Neural progenitor cell (in vitro differentiated cells): ENCODE data around the gene CYB5D1. TPM values are rescaled to one million over a fixed set of nuclear protein-coding genes. Genes with fewer than 3 reads are reported as not detected.

ENCODE experiments used
- DNase-seq: peaks from one replicate; pipeline ENCODE4 v3.0.0-alpha.2; 2016; ENCODE audit warnings: low spot score
- H2AFZ ChIP-seq: fragments of 200-600 bp; sonication (generic); replicated peaks from 2 replicates; pipeline ENCODE4 v1.6.1; 2016; ENCODE audit warnings: antibody characterized with exemption
- H3F3A ChIP-seq: fragments of 200-600 bp; sonication (generic); 2 replicates; pipeline ENCODE4 v1.6.1; 2016; ENCODE audit warnings: antibody characterized with exemption, low read depth
- H3K27ac ChIP-seq: fragments of 200-600 bp; sonication (generic); 2 replicates; pipeline ENCODE4 v1.5.1; 2016; ENCODE audit warnings: mild to moderate bottlenecking
- H3K27me3 ChIP-seq: fragments of 200-600 bp; sonication (generic); 2 replicates; pipeline ENCODE4 v1.6.1; 2016; ENCODE audit warnings: mild to moderate bottlenecking, moderate library complexity
- H3K36me3 ChIP-seq: fragments of 200-600 bp; sonication (generic); 2 replicates; pipeline ENCODE4 v1.5.1; 2016
- H3K4me1 ChIP-seq: fragments of 200-600 bp; sonication (generic); 2 replicates; pipeline ENCODE4 v1.6.1; 2016; ENCODE audit warnings: mixed run types
- H3K4me2 ChIP-seq: fragments of 200-600 bp; sonication (generic); 2 replicates; pipeline ENCODE4 v1.6.1; 2016
- H3K4me3 ChIP-seq: fragments of 200-600 bp; sonication (generic); 2 replicates; pipeline ENCODE4 v1.5.1; 2016
- H3K79me2 ChIP-seq: fragments of 200-600 bp; sonication (generic); 2 replicates; pipeline ENCODE4 v1.6.1; 2016; ENCODE audit warnings: low read depth
- H3K9ac ChIP-seq: fragments of 200-600 bp; sonication (generic); 2 replicates; pipeline ENCODE4 v1.6.1; 2016
- H3K9me3 ChIP-seq: fragments of 200-600 bp; sonication (generic); 2 replicates; pipeline ENCODE4 v1.5.1; 2016; ENCODE audit warnings: low read depth
- H4K20me1 ChIP-seq: fragments of 200-600 bp; sonication (generic); 2 replicates; pipeline ENCODE4 v1.6.1; 2016; ENCODE audit warnings: low read depth
- H3K27ac Mint-ChIP-seq: 3 replicates; pipeline ENCODE4 v1.8.0; 2021; ENCODE audit warnings: mixed read lengths
- H3K27me3 Mint-ChIP-seq: 2 replicates; pipeline ENCODE4 v1.8.0; 2022; ENCODE audit warnings: low read depth, mild to moderate bottlenecking, inconsistent platforms, moderate library complexity, mixed read lengths; ENCODE audit not compliant: insufficient read depth
- H3K36me3 Mint-ChIP-seq: 3 replicates; pipeline ENCODE4 v1.8.0; 2021; ENCODE audit warnings: mixed read lengths
- H3K4me1 Mint-ChIP-seq: 3 replicates; pipeline ENCODE4 v1.8.0; 2021; ENCODE audit warnings: mixed read lengths
- H3K4me3 Mint-ChIP-seq: 3 replicates; pipeline ENCODE4 v1.8.0; 2021; ENCODE audit warnings: mild to moderate bottlenecking, moderate library complexity, mixed read lengths
- H3K9me3 Mint-ChIP-seq: 3 replicates; pipeline ENCODE4 v1.8.0; 2020; ENCODE audit warnings: mixed read lengths
- CTCF ChIP-seq: fragments of 200-600 bp; sonication (generic); IDR thresholded peaks from 2 replicates; pipeline ENCODE4 v1.5.1; 2017; ENCODE audit warnings: antibody characterized with exemption, mild to moderate bottlenecking
- EZH2 ChIP-seq: fragments of 200-600 bp; sonication (generic); IDR thresholded peaks from 2 replicates; pipeline ENCODE4 v1.6.1; 2017; ENCODE audit warnings: antibody characterized with exemption, mild to moderate bottlenecking, moderate library complexity
- EZH2phosphoT487 ChIP-seq: fragments of 200-600 bp; sonication (generic); IDR thresholded peaks from 2 replicates; pipeline ENCODE4 v1.6.1; 2017; ENCODE audit warnings: antibody characterized with exemption
- total RNA-seq: library from RNA; depleted of rRNA; stranded (reverse); fragments of >200 nt; gene quantifications from 2 replicates; pipeline ENCODE4 v1.2.3, GENCODE V29; 2015; ENCODE audit warnings: low replicate concordance

CYB5D1 gene
- total RNA-seq, 1 donor from 2014 or later: 12.9 TPM

- Histone ChIP-seq H3K79me2 (no peaks in the 10 kb centered on the region), H3K27me3 (peaks cover 12% of the 10 kb centered on the region), H4K20me1 (peaks cover 12% of the 10 kb centered on the region), H2AFZ (no peak overlapping the region), H3K4me1 (peaks cover 52% of the 10 kb centered on the region), H3K36me3 (no peaks in the 10 kb centered on the region), H3K9ac (no peak overlapping the region), H3K27ac (no peak overlapping the region), H3K4me2 (peak overlapping the region; percentile 95), H3K9me3 (no peaks in the 10 kb centered on the region), H3K4me3 (peak overlapping the region; percentile 88), H3F3A (peaks cover 59% of the 10 kb centered on the region)
- peaks cover 6% of the 10 kb centered on the region for H3K27me3 Mint-ChIP-seq
- H3K9me3 Mint-ChIP-seq: no peaks in the 10 kb centered on the region
- H3K27ac Mint-ChIP-seq: no peak overlapping the region
- no peak overlapping the region for H3K4me3 Mint-ChIP-seq
- peaks cover 2% of the 10 kb centered on the region for H3K4me1 Mint-ChIP-seq
- peak; percentile 88 for DNase-seq
- TF ChIP-seq EZH2phosphoT487 (no peak), CTCF (no peak), EZH2 (no peak)
- H3K36me3 Mint-ChIP-seq: peaks cover 10% of the 10 kb centered on the region
Observed at GRCh38 chr17:7887482-7888183, 29.8 kb downstream of the CYB5D1 start.

GRCh38 chr17:7888184-7888920 lies 30.5 kb downstream of the CYB5D1 start, which contains the start of gene CHD3:
Gene CHD3, plus strand, starts transcription at chr17:7888789. Its CDS starts 212 bp downstream, at chr17:7889001.
- Mint-ChIP-seq H3K4me1 (peaks cover 2% of the 10 kb centered on the region), H3K9me3 (no peaks in the 10 kb centered on the region), H3K36me3 (peaks cover 10% of the 10 kb centered on the region), H3K27ac (peak within 1 kb of the TSS; percentile 79), H3K4me3 (no peak within 1 kb of the TSS), H3K27me3 (peaks cover 6% of the 10 kb centered on the region)
- Histone ChIP-seq H3K79me2 (no peaks in the 10 kb centered on the region), H3F3A (peaks cover 52% of the 10 kb centered on the region), H3K9me3 (no peaks in the 10 kb centered on the region), H3K4me1 (peaks cover 50% of the 10 kb centered on the region), H3K27me3 (peaks cover 12% of the 10 kb centered on the region), H3K4me3 (peak within 1 kb of the TSS; percentile 88), H3K27ac (no peak within 1 kb of the TSS), H3K4me2 (peak within 1 kb of the TSS; percentile 95), H3K9ac (no peak within 1 kb of the TSS), H3K36me3 (no peaks in the 10 kb centered on the region), H2AFZ (no peak within 1 kb of the TSS), H4K20me1 (peaks cover 12% of the 10 kb centered on the region)
- peak; percentile 31 for DNase-seq
- TF ChIP-seq EZH2 (no peak), CTCF (no peak), EZH2phosphoT487 (no peak)

GRCh38 chr17:7889166-7889955 lies 31.6 kb downstream of the CYB5D1 start:
- H3K9ac ChIP-seq: no peak overlapping the region
- peaks cover 43% of the 10 kb centered on the region for H3F3A ChIP-seq
- H3K27ac ChIP-seq: no peak overlapping the region
- H3K4me2 ChIP-seq: peak overlapping the region; percentile 95
- H3K4me1 Mint-ChIP-seq: no peaks in the 10 kb centered on the region
- H3K9me3 ChIP-seq: no peaks in the 10 kb centered on the region
- H3K27ac Mint-ChIP-seq: peak overlapping the region; percentile 79
- peaks cover 12% of the 10 kb centered on the region for H3K36me3 Mint-ChIP-seq
- peak; percentile 88 for DNase-seq
- no peak overlapping the region for H2AFZ ChIP-seq
- no peaks in the 10 kb centered on the region for H3K9me3 Mint-ChIP-seq
- peaks cover 40% of the 10 kb centered on the region for H3K4me1 ChIP-seq
- H3K79me2 ChIP-seq: no peaks in the 10 kb centered on the region
- no peak overlapping the region for H3K4me3 Mint-ChIP-seq
- peaks cover 6% of the 10 kb centered on the region for H3K27me3 Mint-ChIP-seq
- peaks cover 12% of the 10 kb centered on the region for H4K20me1 ChIP-seq
- no peaks in the 10 kb centered on the region for H3K36me3 ChIP-seq
- H3K27me3 ChIP-seq: peaks cover 12% of the 10 kb centered on the region
- TF ChIP-seq EZH2 (no peak), CTCF (peak; percentile 46)
- no peak overlapping the region for H3K4me3 ChIP-seq
